Stimulated activated CD8-positive, alpha-beta memory T cell treated with anti-CD3 and anti-CD28 coated beads, Interleukin-7, amount 100 ng/mL, for 1 hour (primary cell): Measurements from ENCODE around the gene NAP1L4.

Experiments used
- DNase-seq, 2 donors: peaks; one replicate each; pipeline ENCODE4 v3.0.0-alpha.2; 2020; ENCODE audit warnings: low read depth in 2 of 2

Gene NAP1L4

GRCh38 chr11:2992234-2992996 is at the start of gene NAP1L4:
NAP1L4 (minus strand) TSS chr11:2992329; CDS start chr11:2979220, 13,109 bp downstream.
- DNase-seq, result peak; percentile 92 to 94

GRCh38 chr11:3040881-3041280 is 48.8 kb upstream of the NAP1L4 start:
- no peak for DNase-seq

- DNase-seq, result no peak
Observed at GRCh38 chr11:3037945-3038271, 45.8 kb upstream of the NAP1L4 start.

- peak in 1 of 2 donors; percentile 13 for DNase-seq
Observed at GRCh38 chr11:3037040-3037944, 45.2 kb upstream of the NAP1L4 start.

- no peak for DNase-seq
Observed at GRCh38 chr11:3036419-3036818, 44.3 kb upstream of the NAP1L4 start.

- no peak for DNase-seq
Observed at GRCh38 chr11:3035333-3035732, 43.2 kb upstream of the NAP1L4 start.

- no peak for DNase-seq
Observed at GRCh38 chr11:3030289-3031070, 38.4 kb upstream of the NAP1L4 start.

- no peak for DNase-seq
Observed at GRCh38 chr11:3028813-3029212, 36.7 kb upstream of the NAP1L4 start.

GRCh38 chr11:3026803-3027202 is 34.7 kb upstream of the NAP1L4 start:
- no peak for DNase-seq

- DNase-seq, result no peak
Observed at GRCh38 chr11:3022982-3023381, 30.9 kb upstream of the NAP1L4 start.

- DNase-seq, result no peak
Observed at GRCh38 chr11:3022300-3022967, 30.3 kb upstream of the NAP1L4 start.

GRCh38 chr11:3021125-3021524 is 29.0 kb upstream of the NAP1L4 start:
- no peak for DNase-seq

GRCh38 chr11:3020011-3020410 is 27.9 kb upstream of the NAP1L4 start:
- no peak for DNase-seq

GRCh38 chr11:3018596-3018995 is 26.5 kb upstream of the NAP1L4 start:
- DNase-seq, result no peak

GRCh38 chr11:3016861-3017260 is 24.7 kb upstream of the NAP1L4 start:
- no peak for DNase-seq

GRCh38 chr11:3015796-3016195 is 23.7 kb upstream of the NAP1L4 start:
- no peak for DNase-seq

- no peak for DNase-seq
Observed at GRCh38 chr11:3014943-3015342, 22.8 kb upstream of the NAP1L4 start.

GRCh38 chr11:3014057-3014938 is 22.2 kb upstream of the NAP1L4 start:
- DNase-seq, result peak; percentile 49 to 51

- no peak for DNase-seq
Observed at GRCh38 chr11:3011891-3012885, 20.1 kb upstream of the NAP1L4 start.
